Measurements from ENCODE around the gene TMEM50B. TPM values are rescaled to one million over a fixed set of nuclear protein-coding genes. Genes with fewer than 3 reads are reported as not detected.
A peak's percentile ranks its signal among the peaks of the same experiment; 100 is the strongest.
"Not testable (repeated sequence)": the region's sequence is repeated elsewhere in the genome, so short reads cannot be mapped to it uniquely, and the experiment has no call there.

Gene TMEM50B
- total and polyA plus RNA-seq, 4 donors = 30.3 to 128 (median 41.5) TPM

- H3K4me1 ChIP-seq (ENCODE audit: control insufficient read depth in 1 of 2, insufficient read depth in 2 of 2, low read length in 2 of 2) = no peaks in the 10 kb centered on the region
- DNase-seq (peak in 1 of 2 donors; percentile 59), ATAC-seq (ENCODE audit: low FRiP score) (no peak)
- no peak overlapping the region for H3K27ac ChIP-seq (ENCODE audit: low read depth in 1 of 2, low read length in 2 of 2)
- intact Hi-C loops (cut with DNase I) = no loop called here
- no peaks in the 10 kb centered on the region for H3K27me3 ChIP-seq (ENCODE audit: control insufficient read depth in 1 of 2, insufficient read depth in 2 of 2, low read length in 1 of 2)
- H3K9me3 ChIP-seq (ENCODE audit: control insufficient read depth, low read length) = no peaks in the 10 kb centered on the region
- H3K36me3 ChIP-seq (ENCODE audit: control insufficient read depth in 1 of 2, insufficient read depth in 2 of 2, low read length in 1 of 2) = peaks cover 2 to 5% of the 10 kb centered on the region in 2 donors
- WGBS, 2 donors = 80 to 82% methylated on average over 14 of the region's 14 CpGs
- H3K4me3 ChIP-seq (ENCODE audit: low read length in 2 of 2) = no peak overlapping the region
Observed at GRCh38 chr21:33414068-33414467, 65.7 kb downstream of the TMEM50B start.

GRCh38 chr21:33412832-33413519 is 66.8 kb downstream of the TMEM50B start:
- Histone ChIP-seq H3K9me3 (ENCODE audit: control insufficient read depth, low read length) (no peaks in the 10 kb centered on the region), H3K4me3 (ENCODE audit: low read length in 2 of 2) (no peak overlapping the region), H3K27ac (ENCODE audit: low read depth in 1 of 2, low read length in 2 of 2) (no peak overlapping the region), H3K36me3 (ENCODE audit: control insufficient read depth in 1 of 2, insufficient read depth in 2 of 2, low read length in 1 of 2) (peaks cover 2 to 5% of the 10 kb centered on the region in 2 donors), H3K4me1 (ENCODE audit: control insufficient read depth in 1 of 2, insufficient read depth in 2 of 2, low read length in 2 of 2) (no peaks in the 10 kb centered on the region), H3K27me3 (ENCODE audit: control insufficient read depth in 1 of 2, insufficient read depth in 2 of 2, low read length in 1 of 2) (no peaks in the 10 kb centered on the region)
- intact Hi-C loops (cut with DNase I) = no loop called here
- DNase-seq (peak in 1 of 2 donors; percentile 42), ATAC-seq (ENCODE audit: low FRiP score) (no peak)
- WGBS, 2 donors = 71 to 74% methylated on average over 9 of the region's 9 CpGs

- DNase-seq = peak in 1 of 2 donors; percentile 5
- H3K27me3 ChIP-seq (ENCODE audit: control insufficient read depth in 1 of 2, insufficient read depth in 2 of 2, low read length in 1 of 2); H3K4me3 ChIP-seq (ENCODE audit: low read length in 2 of 2); H3K4me1 ChIP-seq (ENCODE audit: control insufficient read depth in 1 of 2, insufficient read depth in 2 of 2, low read length in 2 of 2); H3K36me3 ChIP-seq (ENCODE audit: control insufficient read depth in 1 of 2, insufficient read depth in 2 of 2, low read length in 1 of 2); ATAC-seq (ENCODE audit: low FRiP score); H3K27ac ChIP-seq (ENCODE audit: low read depth in 1 of 2, low read length in 2 of 2); H3K9me3 ChIP-seq (ENCODE audit: control insufficient read depth, low read length); intact Hi-C loops (cut with DNase I): not testable (repeated sequence)
- WGBS, 2 donors = 91 to 94% methylated on average over 12 of the region's 12 CpGs
Observed at GRCh38 chr21:33412439-33412831, 67.3 kb downstream of the TMEM50B start.

- ATAC-seq (ENCODE audit: low FRiP score) (no peak), DNase-seq (peak in 1 of 2 donors; percentile 17)
- Histone ChIP-seq H3K9me3 (ENCODE audit: control insufficient read depth, low read length) (no peaks in the 10 kb centered on the region), H3K27ac (ENCODE audit: low read depth in 1 of 2, low read length in 2 of 2) (no peak overlapping the region), H3K36me3 (ENCODE audit: control insufficient read depth in 1 of 2, insufficient read depth in 2 of 2, low read length in 1 of 2) (peaks cover 2 to 5% of the 10 kb centered on the region in 2 donors), H3K27me3 (ENCODE audit: control insufficient read depth in 1 of 2, insufficient read depth in 2 of 2, low read length in 1 of 2) (no peaks in the 10 kb centered on the region), H3K4me3 (ENCODE audit: low read length in 2 of 2) (no peak overlapping the region), H3K4me1 (ENCODE audit: control insufficient read depth in 1 of 2, insufficient read depth in 2 of 2, low read length in 2 of 2) (no peaks in the 10 kb centered on the region)
- WGBS, 2 donors = 82 to 83% methylated on average over 8 of the region's 8 CpGs
- intact Hi-C loops (cut with DNase I) = no loop called here
Observed at GRCh38 chr21:33411949-33412430, 67.8 kb downstream of the TMEM50B start.

- no peak for ATAC-seq (ENCODE audit: low FRiP score)
- no peak overlapping the region for H3K27ac ChIP-seq (ENCODE audit: low read depth in 1 of 2, low read length in 2 of 2)
- no peaks in the 10 kb centered on the region for H3K27me3 ChIP-seq (ENCODE audit: control insufficient read depth in 1 of 2, insufficient read depth in 2 of 2, low read length in 1 of 2)
- H3K9me3 ChIP-seq (ENCODE audit: control insufficient read depth, low read length) = no peaks in the 10 kb centered on the region
- peaks cover 0 to 2% of the 10 kb centered on the region in 2 donors for H3K4me1 ChIP-seq (ENCODE audit: control insufficient read depth in 1 of 2, insufficient read depth in 2 of 2, low read length in 2 of 2)
- intact Hi-C loops (cut with DNase I) = no loop called here
- peak in 1 of 2 donors; percentile 30 for DNase-seq
- H3K36me3 ChIP-seq (ENCODE audit: control insufficient read depth in 1 of 2, insufficient read depth in 2 of 2, low read length in 1 of 2) = peaks cover 0 to 4% of the 10 kb centered on the region in 2 donors
- 42 to 43% methylated on average over 5 of the region's 5 CpGs for WGBS, 2 donors
- no peak overlapping the region for H3K4me3 ChIP-seq (ENCODE audit: low read length in 2 of 2)
Observed at GRCh38 chr21:33406493-33406892, 73.3 kb downstream of the TMEM50B start.

GRCh38 chr21:33403786-33404585 is 75.8 kb downstream of the TMEM50B start:
- peak overlapping the region; percentile 90 to 91 for H3K27ac ChIP-seq (ENCODE audit: low read depth in 1 of 2, low read length in 2 of 2)
- WGBS, 2 donors = 1% methylated on average over 41 to 47 of the region's 47 CpGs
- intact Hi-C loops (cut with DNase I) = no loop called here
- DNase-seq (peak; percentile 85 to 92), ATAC-seq (ENCODE audit: low FRiP score) (peak; percentile 66)
- peaks cover 0 to 2% of the 10 kb centered on the region in 2 donors for H3K4me1 ChIP-seq (ENCODE audit: control insufficient read depth in 1 of 2, insufficient read depth in 2 of 2, low read length in 2 of 2)
- no peaks in the 10 kb centered on the region for H3K36me3 ChIP-seq (ENCODE audit: control insufficient read depth in 1 of 2, insufficient read depth in 2 of 2, low read length in 1 of 2)
- H3K27me3 ChIP-seq (ENCODE audit: control insufficient read depth in 1 of 2, insufficient read depth in 2 of 2, low read length in 1 of 2) = no peaks in the 10 kb centered on the region
- no peaks in the 10 kb centered on the region for H3K9me3 ChIP-seq (ENCODE audit: control insufficient read depth, low read length)
- H3K4me3 ChIP-seq (ENCODE audit: low read length in 2 of 2) = peak overlapping the region; percentile 92 to 99

- no peaks in the 10 kb centered on the region for H3K36me3 ChIP-seq (ENCODE audit: control insufficient read depth in 1 of 2, insufficient read depth in 2 of 2, low read length in 1 of 2)
- H3K27me3 ChIP-seq (ENCODE audit: control insufficient read depth in 1 of 2, insufficient read depth in 2 of 2, low read length in 1 of 2) = no peaks in the 10 kb centered on the region
- intact Hi-C loops (cut with DNase I) = no loop called here
- DNase-seq (peak; percentile 70 to 85), ATAC-seq (ENCODE audit: low FRiP score) (peak; percentile 63)
- H3K9me3 ChIP-seq (ENCODE audit: control insufficient read depth, low read length) = no peaks in the 10 kb centered on the region
- H3K4me3 ChIP-seq (ENCODE audit: low read length in 2 of 2) = peak within 1 kb of the TSS; percentile 92 to 99
- WGBS, 2 donors = 0 to 1% methylated on average over 57 to 89 of the region's 89 CpGs
- H3K27ac ChIP-seq (ENCODE audit: low read depth in 1 of 2, low read length in 2 of 2) = peak within 1 kb of the TSS; percentile 90 to 91
- peaks cover 0 to 2% of the 10 kb centered on the region in 2 donors for H3K4me1 ChIP-seq (ENCODE audit: control insufficient read depth in 1 of 2, insufficient read depth in 2 of 2, low read length in 2 of 2)
Observed at GRCh38 chr21:33403128-33403785, 76.5 kb downstream of the TMEM50B start, which contains the start of gene IFNGR2. Gene IFNGR2 (plus strand): TSS chr21:33403413. CDS start chr21:33403544, 131 bp downstream.
